ENCODE data around the gene TENM4.

The TENM4 gene

DNA sequence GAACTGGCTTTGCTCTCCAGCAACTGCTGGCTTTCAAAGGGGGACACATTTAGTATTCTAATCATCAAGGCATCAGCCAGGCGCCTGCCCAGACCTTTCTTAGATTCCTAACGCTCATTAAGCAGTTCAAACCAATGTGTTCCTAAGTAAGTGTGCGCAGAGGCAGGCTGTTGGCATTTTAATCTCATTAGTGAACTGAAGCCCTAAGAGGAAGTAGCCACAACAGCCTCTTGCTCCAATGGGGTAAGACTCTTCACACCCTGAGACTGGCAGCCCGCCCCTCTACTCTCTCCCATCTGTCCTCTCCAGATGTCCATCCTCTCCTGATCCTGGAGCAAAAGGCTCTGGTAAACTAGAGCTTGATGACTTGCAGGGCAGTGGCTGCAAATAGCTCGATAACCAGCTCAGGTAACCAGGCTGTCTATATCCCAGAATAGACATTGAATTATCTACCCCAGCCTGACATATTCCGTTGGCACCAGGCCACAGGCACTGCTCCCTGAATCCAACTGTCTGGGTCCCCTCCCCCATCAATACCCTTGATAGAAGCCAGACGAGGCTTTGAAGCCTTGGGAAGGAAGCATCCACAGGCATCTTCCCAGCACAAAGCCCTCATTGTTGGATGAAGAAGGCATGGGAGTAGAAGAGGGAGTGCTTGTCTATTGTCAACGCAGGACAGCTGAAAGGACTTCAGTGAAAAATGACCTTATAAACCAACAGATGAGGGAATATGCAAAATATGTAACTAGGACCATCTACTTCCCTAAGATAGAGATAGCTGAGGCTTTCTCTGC lies 321.1 kb downstream of the TENM4 start:
- no peak for DNase-seq (ENCODE audit: low spot score)
- TF ChIP-seq, protein P1, sequence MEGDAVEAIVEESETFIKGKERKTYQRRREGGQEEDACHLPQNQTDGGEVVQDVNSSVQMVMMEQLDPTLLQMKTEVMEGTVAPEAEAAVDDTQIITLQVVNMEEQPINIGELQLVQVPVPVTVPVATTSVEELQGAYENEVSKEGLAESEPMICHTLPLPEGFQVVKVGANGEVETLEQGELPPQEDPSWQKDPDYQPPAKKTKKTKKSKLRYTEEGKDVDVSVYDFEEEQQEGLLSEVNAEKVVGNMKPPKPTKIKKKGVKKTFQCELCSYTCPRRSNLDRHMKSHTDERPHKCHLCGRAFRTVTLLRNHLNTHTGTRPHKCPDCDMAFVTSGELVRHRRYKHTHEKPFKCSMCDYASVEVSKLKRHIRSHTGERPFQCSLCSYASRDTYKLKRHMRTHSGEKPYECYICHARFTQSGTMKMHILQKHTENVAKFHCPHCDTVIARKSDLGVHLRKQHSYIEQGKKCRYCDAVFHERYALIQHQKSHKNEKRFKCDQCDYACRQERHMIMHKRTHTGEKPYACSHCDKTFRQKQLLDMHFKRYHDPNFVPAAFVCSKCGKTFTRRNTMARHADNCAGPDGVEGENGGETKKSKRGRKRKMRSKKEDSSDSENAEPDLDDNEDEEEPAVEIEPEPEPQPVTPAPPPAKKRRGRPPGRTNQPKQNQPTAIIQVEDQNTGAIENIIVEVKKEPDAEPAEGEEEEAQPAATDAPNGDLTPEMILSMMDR (IDR thresholded peaks at IDR 0.05; ENCODE audit: extremely low read depth, insufficient read depth, missing control alignments), result no peak
- in situ Hi-C loops (cut with MboI; ENCODE audit: low pct_unique_long_range_greater_than_20kb, low sequenced_read_pairs, unreplicated experiment), result no loop called here

DNA sequence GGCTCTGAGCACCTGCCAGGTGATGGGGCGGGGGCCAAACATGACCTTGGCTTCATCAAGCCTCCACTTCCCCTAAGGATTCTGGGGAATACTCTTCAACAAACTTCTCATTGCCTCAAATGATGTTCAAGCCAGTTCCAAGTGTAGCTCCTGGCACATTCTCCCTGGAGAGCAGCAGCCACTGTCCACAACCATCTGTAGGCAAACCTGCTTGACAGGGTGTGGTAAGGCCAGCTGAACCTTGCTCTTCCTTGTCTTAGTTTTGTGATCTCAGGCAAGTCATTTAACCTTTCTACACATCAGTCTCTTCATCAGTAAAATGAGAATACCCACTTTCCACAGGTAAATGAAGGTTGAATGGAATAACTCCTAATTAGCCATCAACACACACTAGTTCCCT lies 323.3 kb downstream of the TENM4 start:
- TF ChIP-seq, protein P1 (IDR thresholded peaks at IDR 0.05; ENCODE audit: extremely low read depth, insufficient read depth, missing control alignments), result no peak
- DNase-seq (ENCODE audit: low spot score), result no peak
- in situ Hi-C loops (cut with MboI; ENCODE audit: low pct_unique_long_range_greater_than_20kb, low sequenced_read_pairs, unreplicated experiment), result no loop called here

DNA sequence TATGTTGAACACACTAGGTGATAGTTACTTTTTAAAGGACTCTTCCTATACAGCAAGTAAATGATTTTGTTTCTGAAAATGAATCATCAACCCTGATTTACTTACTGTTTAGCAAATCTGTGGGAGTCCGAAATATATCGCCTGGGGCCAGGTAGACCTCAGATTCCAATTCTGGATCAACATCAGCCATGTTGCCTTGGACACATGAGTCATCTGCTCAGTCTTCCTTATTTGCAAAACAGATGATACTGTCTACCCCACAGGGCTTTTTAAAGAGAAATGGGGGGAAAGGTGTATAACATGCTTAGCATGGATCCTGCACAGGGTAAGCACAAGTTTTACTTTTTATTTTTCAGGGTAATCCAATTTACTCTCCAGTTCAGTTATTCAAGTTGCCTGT lies 324.2 kb downstream of the TENM4 start:
- no peak for DNase-seq (ENCODE audit: low spot score)
- in situ Hi-C loops (cut with MboI; ENCODE audit: low pct_unique_long_range_greater_than_20kb, low sequenced_read_pairs, unreplicated experiment), result no loop called here

DNA sequence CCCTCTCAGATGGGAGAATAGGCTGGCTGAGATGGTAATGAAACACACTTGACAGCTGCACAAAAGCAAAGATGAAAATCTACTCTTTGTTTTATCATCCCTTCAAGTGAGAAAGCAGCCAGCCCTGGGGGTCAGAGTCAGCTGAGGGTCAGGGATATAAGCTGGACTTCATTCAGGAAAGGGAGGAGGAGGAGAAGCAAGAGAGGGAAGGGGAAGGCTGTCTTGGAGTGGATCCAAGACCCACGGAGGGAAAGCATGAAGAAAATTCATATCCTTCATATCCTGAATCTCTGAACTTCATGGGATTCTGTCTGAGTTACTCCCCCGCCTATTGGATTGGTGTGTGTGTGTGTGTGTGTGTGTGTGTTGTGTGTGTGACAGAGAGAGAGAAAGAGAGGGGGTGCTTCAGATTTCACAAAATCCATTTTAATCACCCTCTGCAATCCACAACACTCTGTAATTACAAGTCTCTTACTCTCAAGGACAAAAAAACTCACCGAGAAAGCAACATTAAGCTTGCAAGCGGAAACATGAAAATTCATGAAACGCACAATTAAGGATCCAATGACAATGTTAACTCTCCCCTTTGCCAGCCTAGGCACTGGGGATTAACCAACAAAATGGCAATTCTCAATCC lies 327.7 kb downstream of the TENM4 start:
- in situ Hi-C loops (cut with MboI; ENCODE audit: low pct_unique_long_range_greater_than_20kb, low sequenced_read_pairs, unreplicated experiment), result no loop called here
- no peak for DNase-seq (ENCODE audit: low spot score)
- TF ChIP-seq, protein P1 (IDR thresholded peaks at IDR 0.05; ENCODE audit: extremely low read depth, insufficient read depth, missing control alignments), result no peak

More for the DNA sequence above, 324.2 kb downstream of the TENM4 start:
- TF ChIP-seq, protein P1 (IDR thresholded peaks at IDR 0.05; ENCODE audit: extremely low read depth, insufficient read depth, missing control alignments), result no peak

DNA sequence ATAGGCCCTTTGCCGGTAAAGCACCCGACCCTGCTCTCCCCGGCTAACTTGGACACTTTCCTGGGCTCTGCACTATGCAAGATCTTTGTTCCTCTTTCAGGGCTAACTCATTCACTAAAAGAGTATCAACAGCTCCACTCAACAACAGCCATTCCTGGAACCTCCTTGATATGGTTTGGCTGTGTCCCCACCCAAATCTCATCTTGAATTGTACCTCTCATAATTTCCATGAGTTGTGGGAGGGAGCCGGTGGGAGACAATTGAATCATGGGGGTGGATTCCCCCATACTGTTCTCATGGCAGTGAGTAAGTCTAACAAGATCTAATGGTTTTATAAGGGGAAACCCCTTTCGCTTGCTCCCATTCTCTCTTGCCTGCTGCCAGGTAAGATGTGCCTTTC lies 330.0 kb downstream of the TENM4 start:
- DNase-seq (ENCODE audit: low spot score), result no peak
- TF ChIP-seq, protein P1 (IDR thresholded peaks at IDR 0.05; ENCODE audit: extremely low read depth, insufficient read depth, missing control alignments), result no peak
- in situ Hi-C loops (cut with MboI; ENCODE audit: low pct_unique_long_range_greater_than_20kb, low sequenced_read_pairs, unreplicated experiment), result no loop called here

DNA sequence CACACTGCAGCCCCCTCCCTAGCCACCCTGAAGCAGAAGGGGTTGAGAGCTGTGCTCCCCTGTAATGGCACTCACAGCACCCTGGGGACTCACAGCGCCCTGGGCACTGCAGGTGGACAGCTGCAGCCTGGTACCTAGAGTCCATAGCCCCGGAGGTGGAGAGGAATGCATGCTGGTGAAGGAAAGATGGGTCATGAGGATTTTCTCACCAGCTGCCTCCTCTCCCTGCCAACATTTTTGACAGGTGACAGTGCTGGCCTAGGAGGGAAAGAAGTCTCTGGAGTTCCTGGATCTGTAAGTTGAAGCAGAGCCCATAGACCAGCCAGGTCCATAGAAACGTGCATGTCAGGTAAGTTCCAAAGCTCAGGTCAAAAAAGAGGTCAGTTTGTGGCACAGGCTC lies 330.5 kb downstream of the TENM4 start:
- TF ChIP-seq, protein P1 (IDR thresholded peaks at IDR 0.05; ENCODE audit: extremely low read depth, insufficient read depth, missing control alignments), result no peak
- DNase-seq (ENCODE audit: low spot score), result no peak
- in situ Hi-C loops (cut with MboI; ENCODE audit: low pct_unique_long_range_greater_than_20kb, low sequenced_read_pairs, unreplicated experiment), result no loop called here
